Activated naive CD4-positive, alpha-beta T cell treated with anti-CD3 and anti-CD28 coated beads, Interleukin-2, amount 50 U/mL, for 72 hours (primary cell): ENCODE results near the gene PEX5L. TPM values are rescaled to one million over a fixed set of nuclear protein-coding genes. Genes with fewer than 3 reads are reported as not detected.

Source experiments
- ATAC-seq, 2 donors: fragments of 150-1000 bp; cut with Tn5 transposase; 2 replicates each; pipeline ENCODE4 v1.10.0; 2021; ENCODE audit warnings: mild to moderate bottlenecking in 2 of 2, moderate library complexity in 2 of 2
- DNase-seq, 2 donors: peaks; one replicate each; pipeline ENCODE4 v3.0.0; 2021 to 2022; ENCODE audit warnings: low spot score in 2 of 2
- H3K27ac Mint-ChIP-seq, 2 donors: one replicate each; pipeline ENCODE4 v1.8.0; 2022; ENCODE audit warnings: mild to moderate bottlenecking in 2 of 2, mixed read lengths in 2 of 2
- H3K36me3 Mint-ChIP-seq, 2 donors: one replicate each; pipeline ENCODE4 v1.8.0; 2022; ENCODE audit warnings: mixed read lengths in 2 of 2
- H3K9me3 Mint-ChIP-seq, 2 donors: one replicate each; pipeline ENCODE4 v1.8.0; 2022; ENCODE audit warnings: mixed read lengths in 2 of 2
- total RNA-seq, 2 donors: library from RNA; stranded (reverse); gene quantifications; one replicate each; pipeline ENCODE4 v1.2.3, GENCODE V29; 2022

The PEX5L gene
- total RNA-seq, 2 donors from 2014 or later, result not detected

DNA sequence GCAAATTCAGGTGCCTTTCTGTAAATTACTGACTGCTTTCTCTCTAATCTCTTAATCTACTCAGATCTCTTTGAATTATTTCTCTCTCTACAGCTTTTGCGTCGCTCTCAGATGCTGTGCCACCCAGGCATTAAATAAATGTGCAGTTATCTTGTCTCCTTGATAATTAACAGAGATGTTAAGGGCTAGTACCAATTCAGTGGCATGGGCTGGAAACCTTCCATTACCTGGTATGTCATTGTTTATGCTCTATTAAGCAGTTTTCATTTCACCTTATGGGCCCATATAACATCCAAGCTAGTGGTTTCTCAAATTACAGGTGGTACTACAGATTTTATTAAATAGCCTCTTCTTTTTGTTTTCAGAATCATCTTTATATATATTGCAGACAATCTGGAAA lies 66.0 kb downstream of the PEX5L start:
- ATAC-seq (no peak), DNase-seq (no peak)
- Mint-ChIP-seq H3K27ac (no peak overlapping the region), H3K36me3 (no peaks in the 10 kb centered on the region), H3K9me3 (no peaks in the 10 kb centered on the region)

- Mint-ChIP-seq H3K36me3 (no peaks in the 10 kb centered on the region), H3K9me3 (no peaks in the 10 kb centered on the region), H3K27ac (no peak overlapping the region)
- peak; percentile 59 to 87 for ATAC-seq
- DNase-seq, result no peak
These were observed 67.2 kb downstream of the PEX5L start for GRCh38 chr3:179969525-179969924.

GRCh38 chr3:179967622-179968021 lies 69.1 kb downstream of the PEX5L start:
- peak; percentile 18 to 52 for ATAC-seq
- H3K36me3 Mint-ChIP-seq, result no peaks in the 10 kb centered on the region
- H3K27ac Mint-ChIP-seq, result no peak overlapping the region
- no peak for DNase-seq
- no peaks in the 10 kb centered on the region for H3K9me3 Mint-ChIP-seq

- Mint-ChIP-seq H3K9me3 (peaks cover 0 to 4% of the 10 kb centered on the region in 2 donors), H3K36me3 (no peaks in the 10 kb centered on the region), H3K27ac (no peak overlapping the region)
- DNase-seq, result no peak
- no peak for ATAC-seq
These were observed 71.8 kb downstream of the PEX5L start for GRCh38 chr3:179964890-179965289.

- no peak for ATAC-seq
- Mint-ChIP-seq H3K27ac (no peak overlapping the region), H3K36me3 (no peaks in the 10 kb centered on the region), H3K9me3 (peaks cover 0 to 4% of the 10 kb centered on the region in 2 donors)
- no peak for DNase-seq
These were observed 73.9 kb downstream of the PEX5L start for GRCh38 chr3:179962629-179963387.

- no peak overlapping the region for H3K27ac Mint-ChIP-seq
- H3K36me3 Mint-ChIP-seq, result no peaks in the 10 kb centered on the region
- no peak for ATAC-seq
- DNase-seq, result no peak
- peaks cover 0 to 4% of the 10 kb centered on the region in 2 donors for H3K9me3 Mint-ChIP-seq
These were observed 75.0 kb downstream of the PEX5L start for GRCh38 chr3:179961703-179962078.

- no peak for DNase-seq
- no peak for ATAC-seq
- Mint-ChIP-seq H3K27ac (no peak overlapping the region), H3K36me3 (no peaks in the 10 kb centered on the region), H3K9me3 (peaks cover 0 to 4% of the 10 kb centered on the region in 2 donors)
These were observed 75.5 kb downstream of the PEX5L start for GRCh38 chr3:179961071-179961702.

GRCh38 chr3:179958759-179959158 lies 78.0 kb downstream of the PEX5L start:
- ATAC-seq (no peak), DNase-seq (no peak)
- no peak overlapping the region for H3K27ac Mint-ChIP-seq
- H3K36me3 Mint-ChIP-seq, result no peaks in the 10 kb centered on the region
- H3K9me3 Mint-ChIP-seq, result peaks cover 0 to 4% of the 10 kb centered on the region in 2 donors

DNA sequence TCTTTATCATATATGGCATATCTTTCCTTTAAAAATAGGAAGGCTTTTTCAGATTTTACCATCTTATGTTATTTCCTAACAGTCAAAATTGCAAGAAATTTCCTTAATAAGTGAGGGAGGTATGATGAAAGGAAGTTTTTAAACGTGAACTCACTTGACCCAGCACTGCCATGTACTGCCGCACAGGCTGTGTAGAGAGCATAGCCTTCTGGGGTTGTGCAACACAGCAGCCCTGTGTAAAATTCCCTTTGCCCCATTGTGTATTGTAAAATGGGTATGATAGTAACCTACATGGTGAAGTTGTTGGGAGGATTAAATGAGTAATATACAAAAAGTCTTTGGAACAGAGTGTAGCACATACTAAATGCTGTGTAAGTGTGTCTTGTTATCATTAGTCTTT lies 78.6 kb downstream of the PEX5L start:
- Mint-ChIP-seq H3K9me3 (peaks cover 3 to 4% of the 10 kb centered on the region in 2 donors), H3K36me3 (no peaks in the 10 kb centered on the region), H3K27ac (no peak overlapping the region)
- DNase-seq (no peak), ATAC-seq (no peak)

DNA sequence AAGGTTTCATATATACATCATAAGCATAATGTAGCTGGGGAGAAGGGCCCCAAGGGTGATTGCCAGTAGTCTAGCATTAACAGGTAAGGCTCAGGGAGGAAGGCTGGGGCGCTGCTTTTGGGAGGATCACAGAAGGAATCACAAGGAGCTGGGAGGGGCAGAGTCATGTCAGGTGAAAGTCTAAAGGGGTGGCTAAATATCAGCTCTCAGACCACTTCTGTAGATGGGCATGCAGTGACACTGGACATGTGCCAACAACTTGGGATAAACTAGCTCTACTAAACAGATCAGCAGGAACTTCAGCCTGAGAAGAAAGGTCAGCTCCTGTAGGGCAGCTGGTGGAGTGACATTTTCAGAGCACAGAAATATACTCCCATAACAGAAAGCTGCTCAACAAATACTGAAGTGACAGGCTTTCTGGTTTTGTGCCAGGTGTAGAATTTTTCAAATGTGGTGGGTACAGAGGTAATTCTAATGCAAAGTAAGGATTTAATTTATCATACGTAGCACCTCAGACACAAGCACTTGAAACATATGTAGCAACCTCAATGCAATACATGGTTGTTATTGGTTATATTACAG lies 79.4 kb downstream of the PEX5L start:
- ATAC-seq, result no peak
- no peak for DNase-seq
- Mint-ChIP-seq H3K27ac (no peak overlapping the region), H3K9me3 (peaks cover 3 to 4% of the 10 kb centered on the region in 2 donors), H3K36me3 (no peaks in the 10 kb centered on the region)

DNA sequence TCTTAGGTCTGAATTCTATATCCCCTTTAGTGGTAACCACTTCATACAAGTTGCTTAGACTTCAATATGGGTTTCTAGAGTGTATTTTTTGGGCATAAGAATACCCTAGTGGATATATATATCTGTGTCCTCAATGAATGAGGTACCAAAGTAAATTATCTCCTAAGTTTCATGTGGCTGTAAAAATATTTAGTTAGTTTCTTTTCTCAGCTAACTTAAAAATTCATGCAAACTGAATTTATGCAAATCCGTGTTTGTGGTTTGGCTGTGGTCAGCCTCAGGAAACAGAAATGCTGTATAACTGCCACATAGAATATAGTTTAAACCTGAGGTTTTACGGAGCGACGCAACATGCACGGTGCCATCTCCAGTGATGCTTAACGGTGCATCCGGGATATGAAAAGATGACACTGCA lies 80.3 kb downstream of the PEX5L start:
- ATAC-seq, result no peak
- peaks cover 3 to 4% of the 10 kb centered on the region in 2 donors for H3K9me3 Mint-ChIP-seq
- no peak overlapping the region for H3K27ac Mint-ChIP-seq
- H3K36me3 Mint-ChIP-seq, result no peaks in the 10 kb centered on the region
- DNase-seq, result no peak

DNA sequence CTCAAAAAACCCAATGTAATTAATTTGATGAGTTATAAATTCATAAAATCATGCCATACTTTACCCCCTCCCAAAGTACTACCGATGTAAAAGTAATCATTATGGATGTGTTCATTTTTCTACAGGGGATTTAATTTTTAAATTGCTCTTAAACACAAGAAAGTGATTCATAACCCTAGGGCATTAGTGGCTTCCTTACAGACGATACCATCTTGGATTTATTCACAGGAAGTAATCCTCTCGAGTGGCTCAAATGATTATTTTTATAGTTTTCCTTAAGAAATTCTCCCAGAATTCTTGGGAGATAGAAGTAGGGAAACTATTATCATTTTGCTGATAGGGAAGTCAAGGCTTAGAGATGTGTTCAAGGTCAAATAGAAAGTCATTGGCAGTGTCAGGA lies 80.9 kb downstream of the PEX5L start:
- no peak overlapping the region for H3K27ac Mint-ChIP-seq
- H3K36me3 Mint-ChIP-seq, result no peaks in the 10 kb centered on the region
- ATAC-seq, result no peak
- DNase-seq, result no peak
- peaks cover 0 to 3% of the 10 kb centered on the region in 2 donors for H3K9me3 Mint-ChIP-seq

DNA sequence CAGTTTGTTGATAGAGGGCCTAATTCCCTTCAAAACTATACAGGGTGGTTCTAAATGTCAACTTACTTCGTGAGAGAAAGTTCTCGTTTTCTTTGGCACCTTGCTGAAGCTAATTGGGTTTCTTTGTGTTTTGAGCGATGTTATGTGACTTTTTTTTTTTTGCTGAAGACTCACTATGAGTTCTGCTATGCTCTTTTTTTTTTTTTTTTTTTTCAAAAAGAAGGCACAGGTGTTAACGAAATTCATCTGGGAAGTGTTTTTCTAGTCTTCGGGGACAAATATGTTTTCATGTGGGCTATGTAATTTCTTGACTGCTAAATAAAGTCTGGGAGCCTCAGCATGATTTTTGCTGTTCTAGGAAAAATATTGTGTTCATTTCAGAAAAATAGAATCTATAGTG lies 81.5 kb downstream of the PEX5L start:
- Mint-ChIP-seq H3K36me3 (no peaks in the 10 kb centered on the region), H3K9me3 (peaks cover 0 to 3% of the 10 kb centered on the region in 2 donors), H3K27ac (no peak overlapping the region)
- no peak for DNase-seq
- ATAC-seq, result no peak

GRCh38 chr3:179953993-179954870 lies 82.5 kb downstream of the PEX5L start:
- H3K27ac Mint-ChIP-seq, result no peak overlapping the region
- peaks cover 0 to 3% of the 10 kb centered on the region in 2 donors for H3K9me3 Mint-ChIP-seq
- no peak for ATAC-seq
- DNase-seq, result no peak
- H3K36me3 Mint-ChIP-seq, result no peaks in the 10 kb centered on the region

DNA sequence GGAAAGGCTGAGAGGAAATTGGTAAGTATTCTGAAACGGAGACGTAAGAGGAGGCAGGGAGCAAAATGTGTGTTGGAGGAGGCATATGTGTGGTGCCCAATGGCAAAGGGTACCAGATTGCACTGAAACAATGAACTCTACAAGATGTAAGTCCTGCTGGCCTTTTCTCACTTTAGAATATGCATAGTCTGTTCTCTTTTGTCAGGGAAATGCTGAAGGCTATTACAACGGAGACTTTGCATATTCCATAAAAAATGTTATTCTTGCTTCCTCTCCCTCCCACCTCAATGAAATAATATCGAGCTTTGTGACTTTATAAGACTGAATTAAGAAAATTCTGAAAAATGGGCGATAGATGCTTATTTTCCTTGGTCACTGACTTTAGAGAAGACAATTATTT lies 85.9 kb downstream of the PEX5L start:
- Mint-ChIP-seq H3K9me3 (peaks cover 0 to 3% of the 10 kb centered on the region in 2 donors), H3K36me3 (no peaks in the 10 kb centered on the region), H3K27ac (no peak overlapping the region)
- DNase-seq, result no peak
- no peak for ATAC-seq

DNA sequence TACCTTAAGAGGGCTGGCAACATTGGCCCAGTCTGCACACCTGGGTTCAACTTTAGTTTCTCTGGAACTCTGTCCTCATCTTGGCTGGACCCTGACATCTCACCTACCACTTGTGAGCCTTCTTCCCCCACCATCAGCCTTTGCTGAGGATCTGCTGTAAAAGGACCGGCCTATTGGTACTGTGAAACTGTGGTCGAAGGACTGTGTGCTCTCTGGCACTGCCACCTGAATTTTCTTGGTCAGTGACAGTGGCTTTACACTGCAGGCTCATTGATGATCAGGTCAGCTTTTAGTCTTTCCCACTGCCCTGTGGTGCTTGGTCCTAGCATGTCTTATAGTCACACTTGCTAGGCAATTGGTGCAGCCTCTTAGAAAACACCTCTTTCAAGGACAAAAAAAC lies 86.9 kb downstream of the PEX5L start:
- no peak overlapping the region for H3K27ac Mint-ChIP-seq
- ATAC-seq, result no peak
- H3K9me3 Mint-ChIP-seq, result peaks cover 0 to 3% of the 10 kb centered on the region in 2 donors
- DNase-seq, result no peak
- H3K36me3 Mint-ChIP-seq, result no peaks in the 10 kb centered on the region

DNA sequence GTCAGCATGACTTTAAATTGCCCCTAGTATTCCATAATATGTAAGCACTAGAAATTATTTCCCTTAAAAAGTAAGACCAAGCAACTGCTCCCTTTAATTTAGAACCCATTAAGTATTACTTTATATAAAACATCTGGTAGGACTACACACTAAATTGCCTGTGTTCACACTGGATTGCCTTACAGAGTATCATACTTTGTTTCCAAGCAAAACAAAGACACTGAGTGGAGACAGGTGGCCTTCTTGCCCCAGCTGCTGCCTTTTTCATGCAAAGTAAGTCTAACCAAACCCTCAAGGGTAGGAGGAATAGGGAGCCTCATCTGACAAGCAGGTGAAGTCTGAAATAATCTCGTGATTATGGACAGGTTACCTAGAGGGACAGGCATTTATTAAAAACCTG lies 87.3 kb downstream of the PEX5L start:
- Mint-ChIP-seq H3K9me3 (peaks cover 0 to 3% of the 10 kb centered on the region in 2 donors), H3K27ac (no peak overlapping the region), H3K36me3 (no peaks in the 10 kb centered on the region)
- no peak for DNase-seq
- no peak for ATAC-seq
